Measurements from ENCODE around the gene DYNLT1.
A peak's percentile ranks its signal among the peaks of the same experiment; 100 is the strongest.

- TF ChIP-seq POLR2A (IDR thresholded peaks at IDR 0.05) = no peak
- TF ChIP-seq, protein P1, sequence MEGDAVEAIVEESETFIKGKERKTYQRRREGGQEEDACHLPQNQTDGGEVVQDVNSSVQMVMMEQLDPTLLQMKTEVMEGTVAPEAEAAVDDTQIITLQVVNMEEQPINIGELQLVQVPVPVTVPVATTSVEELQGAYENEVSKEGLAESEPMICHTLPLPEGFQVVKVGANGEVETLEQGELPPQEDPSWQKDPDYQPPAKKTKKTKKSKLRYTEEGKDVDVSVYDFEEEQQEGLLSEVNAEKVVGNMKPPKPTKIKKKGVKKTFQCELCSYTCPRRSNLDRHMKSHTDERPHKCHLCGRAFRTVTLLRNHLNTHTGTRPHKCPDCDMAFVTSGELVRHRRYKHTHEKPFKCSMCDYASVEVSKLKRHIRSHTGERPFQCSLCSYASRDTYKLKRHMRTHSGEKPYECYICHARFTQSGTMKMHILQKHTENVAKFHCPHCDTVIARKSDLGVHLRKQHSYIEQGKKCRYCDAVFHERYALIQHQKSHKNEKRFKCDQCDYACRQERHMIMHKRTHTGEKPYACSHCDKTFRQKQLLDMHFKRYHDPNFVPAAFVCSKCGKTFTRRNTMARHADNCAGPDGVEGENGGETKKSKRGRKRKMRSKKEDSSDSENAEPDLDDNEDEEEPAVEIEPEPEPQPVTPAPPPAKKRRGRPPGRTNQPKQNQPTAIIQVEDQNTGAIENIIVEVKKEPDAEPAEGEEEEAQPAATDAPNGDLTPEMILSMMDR (IDR thresholded peaks at IDR 0.05) = peak in 3 of 6 experiments; percentile 4 to 19 (median 13)
These were observed 49.3 kb downstream of the DYNLT1 start for GRCh38 chr6:158595223-158595622.

Measured in adrenal gland (tissue), 5 donors.